Vagina (tissue), 2 donors: ENCODE measurements around the gene BICD2.

Source experiments
- POLR2A ChIP-seq, 2 donors: fragments of 450-650 bp; IDR thresholded peaks; one replicate each; pipeline ENCODE4 v1.6.1; 2017; ENCODE audit warnings: antibody characterized with exemption in 2 of 2, mild to moderate bottlenecking in 2 of 2, moderate library complexity in 2 of 2
- TF ChIP-seq, protein P1 (sequence below), 3 experiments: fragments of 450-650 bp in 2 of 3; fragments of 200-600 bp in 1 of 3; sonication (generic) in 1 of 3; IDR thresholded peaks; one replicate each; pipeline ENCODE4 v1.5.1; 2017 to 2019; ENCODE audit warnings: antibody characterized with exemption in 3 of 3, mild to moderate bottlenecking in 2 of 3, moderate library complexity in 2 of 3

DNA sequence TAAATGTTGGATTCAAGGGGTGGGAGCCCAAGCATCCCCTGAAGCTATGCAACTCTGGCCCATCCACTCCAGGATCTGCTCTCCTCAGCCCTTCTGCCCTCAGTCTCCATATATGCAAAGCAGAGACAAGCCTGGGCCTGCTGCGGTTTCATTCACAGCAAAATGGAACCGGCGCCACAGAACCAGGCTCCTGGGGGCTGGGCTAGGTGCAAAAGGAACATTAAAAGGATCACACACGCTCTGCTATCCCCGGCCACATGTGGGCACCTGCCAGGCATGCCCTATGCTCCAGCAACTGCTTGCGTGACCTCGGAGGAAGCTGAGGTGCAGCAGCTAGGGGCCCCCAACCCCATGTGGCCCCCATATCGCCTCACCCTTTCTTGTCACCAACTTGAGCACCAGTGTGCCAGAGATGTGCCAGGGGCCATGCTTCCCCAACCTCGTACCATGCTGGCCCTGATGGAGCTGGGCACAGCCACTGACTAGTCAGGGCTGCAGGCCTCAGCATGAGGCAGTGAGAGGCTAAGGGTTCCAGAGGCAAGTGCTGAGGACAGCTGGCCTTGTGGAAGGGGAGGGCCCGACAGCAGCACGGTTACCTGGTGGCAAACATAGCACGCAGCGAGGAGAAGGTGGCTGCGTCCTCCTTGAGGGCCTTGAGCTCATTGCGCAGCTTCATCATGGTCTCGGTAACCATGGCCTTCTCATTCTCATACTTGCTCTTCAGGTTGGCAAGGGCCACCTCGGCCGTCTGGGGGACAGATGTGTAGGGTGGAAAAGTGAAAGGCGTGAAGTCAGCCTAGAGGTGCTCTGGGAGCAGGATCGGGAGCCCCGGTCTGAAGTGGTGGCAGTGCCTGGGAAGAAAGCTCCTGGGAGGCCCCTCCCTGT lies 47.2 kb downstream of the BICD2 start:
- TF ChIP-seq POLR2A (IDR thresholded peaks at IDR 0.05) = no peak
- TF ChIP-seq, protein P1, sequence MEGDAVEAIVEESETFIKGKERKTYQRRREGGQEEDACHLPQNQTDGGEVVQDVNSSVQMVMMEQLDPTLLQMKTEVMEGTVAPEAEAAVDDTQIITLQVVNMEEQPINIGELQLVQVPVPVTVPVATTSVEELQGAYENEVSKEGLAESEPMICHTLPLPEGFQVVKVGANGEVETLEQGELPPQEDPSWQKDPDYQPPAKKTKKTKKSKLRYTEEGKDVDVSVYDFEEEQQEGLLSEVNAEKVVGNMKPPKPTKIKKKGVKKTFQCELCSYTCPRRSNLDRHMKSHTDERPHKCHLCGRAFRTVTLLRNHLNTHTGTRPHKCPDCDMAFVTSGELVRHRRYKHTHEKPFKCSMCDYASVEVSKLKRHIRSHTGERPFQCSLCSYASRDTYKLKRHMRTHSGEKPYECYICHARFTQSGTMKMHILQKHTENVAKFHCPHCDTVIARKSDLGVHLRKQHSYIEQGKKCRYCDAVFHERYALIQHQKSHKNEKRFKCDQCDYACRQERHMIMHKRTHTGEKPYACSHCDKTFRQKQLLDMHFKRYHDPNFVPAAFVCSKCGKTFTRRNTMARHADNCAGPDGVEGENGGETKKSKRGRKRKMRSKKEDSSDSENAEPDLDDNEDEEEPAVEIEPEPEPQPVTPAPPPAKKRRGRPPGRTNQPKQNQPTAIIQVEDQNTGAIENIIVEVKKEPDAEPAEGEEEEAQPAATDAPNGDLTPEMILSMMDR (IDR thresholded peaks at IDR 0.05) = no peak
